ENCODE data around the gene PCK2. TPM values are rescaled to one million over a fixed set of nuclear protein-coding genes. Genes with fewer than 3 reads are reported as not detected.

Gene PCK2
- total and polyA plus RNA-seq, 4 experiments from 2014 or later, result 11.0 to 21.4 (median 16.9) TPM

DNA sequence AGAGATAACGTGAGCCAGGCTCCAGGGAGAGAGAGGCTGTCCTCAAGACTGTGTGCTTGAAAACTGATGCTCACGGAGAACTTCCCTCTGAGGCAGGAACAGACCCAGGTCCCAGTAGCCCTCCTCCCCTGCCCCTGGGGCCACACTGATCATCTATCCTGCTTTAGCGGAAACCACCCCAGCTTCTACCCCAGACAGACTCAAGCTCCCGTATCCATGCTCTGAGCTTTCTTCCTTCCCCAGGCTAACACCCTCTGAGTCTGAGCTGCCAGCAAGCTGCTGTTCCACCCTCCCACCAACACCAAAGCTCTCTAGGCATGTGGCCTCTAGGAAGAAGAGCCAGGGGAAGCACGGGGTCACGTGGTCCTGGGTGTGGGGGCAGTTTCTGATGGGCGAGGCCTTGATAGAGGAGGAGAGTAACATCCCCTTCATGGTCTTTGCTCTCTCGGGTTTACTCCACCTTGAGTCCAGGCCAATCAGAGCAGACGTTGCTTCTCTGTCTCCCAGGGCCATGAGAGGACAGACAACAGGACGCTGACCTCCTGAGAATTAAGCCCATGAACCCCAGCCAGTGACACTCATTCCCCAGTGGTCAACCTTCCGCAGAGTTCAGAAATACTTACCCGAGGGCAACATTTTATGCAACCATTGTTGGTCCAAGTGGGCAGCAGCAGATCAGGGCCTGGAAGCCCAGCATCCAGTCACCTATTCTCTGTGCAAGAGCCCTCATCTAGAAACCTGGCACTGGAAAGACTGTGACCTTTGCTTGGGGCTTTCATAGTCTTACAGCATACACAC lies 1.4 kb downstream of the PCK2 start:
- peaks cover 17% of the 10 kb centered on the region for H3K36me3 ChIP-seq (ENCODE audit: insufficient read depth, low read length)
- Mint-ChIP-seq H3K27me3 (no peaks in the 10 kb centered on the region), H3K9me3 (no peaks in the 10 kb centered on the region), H3K36me3 (peaks cover 12 to 29% of the 10 kb centered on the region in 2 donors), H3K27ac (peak overlapping the region; percentile 81 to 98 (median 94)), H3K4me1 (peaks cover 21 to 45% (median 29%) of the 10 kb centered on the region in 4 donors), H3K4me3 (peak overlapping the region; percentile 91 to 100 (median 98))
- no peaks in the 10 kb centered on the region for H3K27me3 ChIP-seq (ENCODE audit: insufficient read depth, low read length)
- intact Hi-C loops (cut with micrococcal nuclease), result loop anchor here (10.0 kb wide), 1 partner anchor 49 kb away; the partner anchor contains the start of genes EMC9, PSME2 and RNF31
- H3K4me1 ChIP-seq (ENCODE audit: insufficient read depth, low read length), result peaks cover 23% of the 10 kb centered on the region
- H3K27ac ChIP-seq (ENCODE audit: low read depth, low read length), result peak overlapping the region; percentile 84
- peak in 3 of 5 donors; percentile 13 to 19 (median 16) for DNase-seq
- H3K9me3 ChIP-seq (ENCODE audit: control insufficient read depth in 1 of 2, low read length in 2 of 2), result no peaks in the 10 kb centered on the region
- CTCF ChIA-PET (ENCODE audit: partially characterized antibody), result interaction anchor here (0.9 to 12.2 kb wide), 8 partner anchors 10 to 464 kb away, joined by 3 to 475 read pairs (median 20); partner anchors contain the start of genes CARMIL3, DCAF11, IRF9 and NRL
- peak overlapping the region; percentile 82 to 90 for H3K4me3 ChIP-seq (ENCODE audit: low read length in 2 of 2)
- POLR2A ChIA-PET (ENCODE audit: partially characterized antibody), result interaction anchor here (0.8 to 8.8 kb wide), 13 partner anchors 12 to 793 kb away, joined by 3 to 137 read pairs (median 16); partner anchors contain the start of genes CARMIL3, DCAF11, IRF9 and NRL

DNA sequence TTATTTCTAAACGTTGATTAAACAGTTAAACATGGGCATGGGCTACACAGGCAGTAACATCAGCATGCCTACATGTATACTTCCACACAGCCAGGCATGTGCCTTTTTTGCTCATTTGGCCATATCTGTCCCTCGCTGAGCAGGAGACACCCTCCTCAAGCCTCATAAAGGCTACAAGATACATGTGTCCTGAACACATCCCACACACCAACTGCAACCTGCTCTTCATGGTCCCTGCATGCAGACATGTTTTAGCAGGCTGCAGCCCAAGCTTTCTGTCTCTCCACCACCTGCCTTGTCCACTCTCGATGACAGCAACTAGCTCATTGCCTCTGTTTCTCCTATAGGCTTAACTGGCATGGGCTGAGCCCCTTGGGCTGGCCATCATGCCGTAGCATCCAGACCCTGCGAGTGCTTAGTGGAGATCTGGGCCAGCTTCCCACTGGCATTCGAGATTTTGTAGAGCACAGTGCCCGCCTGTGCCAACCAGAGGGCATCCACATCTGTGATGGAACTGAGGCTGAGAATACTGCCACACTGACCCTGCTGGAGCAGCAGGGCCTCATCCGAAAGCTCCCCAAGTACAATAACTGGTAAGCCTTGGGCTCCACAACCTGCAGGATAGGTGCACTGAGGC lies 2.6 kb downstream of the PCK2 start:
- Histone ChIP-seq H3K36me3 (ENCODE audit: insufficient read depth, low read length) (peaks cover 17% of the 10 kb centered on the region), H3K9me3 (ENCODE audit: control insufficient read depth in 1 of 2, low read length in 2 of 2) (no peaks in the 10 kb centered on the region), H3K27ac (ENCODE audit: low read depth, low read length) (no peak overlapping the region), H3K27me3 (ENCODE audit: insufficient read depth, low read length) (no peaks in the 10 kb centered on the region), H3K4me1 (ENCODE audit: insufficient read depth, low read length) (peaks cover 22% of the 10 kb centered on the region), H3K4me3 (ENCODE audit: low read length in 2 of 2) (no peak overlapping the region)
- no peaks in the 10 kb centered on the region for H3K27me3 Mint-ChIP-seq
- CTCF ChIA-PET (ENCODE audit: partially characterized antibody), result interaction anchor here (1.1 to 12.2 kb wide), 5 partner anchors 9 to 237 kb away, joined by 3 to 475 read pairs (median 168); partner anchors contain the start of genes CARMIL3 and IRF9
- POLR2A ChIA-PET (ENCODE audit: partially characterized antibody), result interaction anchor here (0.6 to 8.8 kb wide), 6 partner anchors 11 to 136 kb away, joined by 3 to 137 read pairs (median 42); partner anchors contain the start of genes CHMP4A, DCAF11, EMC9 and GMPR2
- H3K9me3 Mint-ChIP-seq, result no peaks in the 10 kb centered on the region
- DNase-seq, result no peak
- peaks cover 19 to 42% (median 26%) of the 10 kb centered on the region in 4 donors for H3K4me1 Mint-ChIP-seq
- H3K4me3 Mint-ChIP-seq, result peak overlapping the region in 7 of 8 donors; percentile 49 to 74 (median 70)
- peak overlapping the region in 6 of 7 donors; percentile 29 to 84 (median 60) for H3K27ac Mint-ChIP-seq
- intact Hi-C loops (cut with micrococcal nuclease), result loop anchor here (10.0 kb wide), 1 partner anchor 48 kb away; the partner anchor contains the start of genes EMC9, PSME2 and RNF31
- peaks cover 17 to 35% of the 10 kb centered on the region in 2 donors for H3K36me3 Mint-ChIP-seq

DNA sequence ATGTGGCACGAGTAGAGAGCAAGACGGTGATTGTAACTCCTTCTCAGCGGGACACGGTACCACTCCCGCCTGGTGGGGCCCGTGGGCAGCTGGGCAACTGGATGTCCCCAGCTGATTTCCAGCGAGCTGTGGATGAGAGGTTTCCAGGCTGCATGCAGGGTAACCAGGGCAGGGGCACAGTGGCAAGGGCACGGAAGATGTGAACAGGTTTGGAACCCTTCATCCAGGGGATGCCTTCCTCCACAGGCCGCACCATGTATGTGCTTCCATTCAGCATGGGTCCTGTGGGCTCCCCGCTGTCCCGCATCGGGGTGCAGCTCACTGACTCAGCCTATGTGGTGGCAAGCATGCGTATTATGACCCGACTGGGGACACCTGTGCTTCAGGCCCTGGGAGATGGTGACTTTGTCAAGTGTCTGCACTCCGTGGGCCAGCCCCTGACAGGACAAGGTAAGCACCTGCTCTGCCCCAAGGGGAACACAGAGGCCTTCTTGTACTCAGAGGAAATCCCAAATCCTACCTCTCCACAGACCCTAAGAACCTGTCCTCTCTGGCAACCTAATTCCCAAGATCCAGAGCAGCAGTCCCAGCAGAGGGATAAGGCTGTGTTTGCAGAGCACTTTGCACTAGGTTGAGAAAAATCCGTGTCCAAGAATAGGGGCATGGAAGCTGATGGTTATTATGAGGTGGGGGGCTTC lies 4.3 kb downstream of the PCK2 start:
- no peak overlapping the region for H3K27ac ChIP-seq (ENCODE audit: low read depth, low read length)
- no peak overlapping the region for H3K4me3 ChIP-seq (ENCODE audit: low read length in 2 of 2)
- peaks cover 19% of the 10 kb centered on the region for H3K4me1 ChIP-seq (ENCODE audit: insufficient read depth, low read length)
- Mint-ChIP-seq H3K27ac (peak overlapping the region in 2 of 7 donors; percentile 47 to 48), H3K4me3 (no peak overlapping the region), H3K9me3 (no peaks in the 10 kb centered on the region), H3K4me1 (peaks cover 16 to 29% (median 21%) of the 10 kb centered on the region in 4 donors), H3K27me3 (no peaks in the 10 kb centered on the region), H3K36me3 (peaks cover 29 to 44% of the 10 kb centered on the region in 2 donors)
- ChIA-PET POLR2A (ENCODE audit: partially characterized antibody) (interaction anchor here (0.8 kb wide), 1 partner anchor 38 kb away, joined by 3 read pairs; the partner anchor contains the start of gene PSME1), CTCF (ENCODE audit: partially characterized antibody) (interaction anchor here (9.8 to 12.2 kb wide), 3 partner anchors 7 to 40 kb away, joined by 168 to 475 read pairs (median 412); partner anchors contain the start of gene CARMIL3)
- no peaks in the 10 kb centered on the region for H3K9me3 ChIP-seq (ENCODE audit: control insufficient read depth in 1 of 2, low read length in 2 of 2)
- no peak for DNase-seq
- intact Hi-C loops (cut with micrococcal nuclease), result loop anchor here (10.0 kb wide), 1 partner anchor 46 kb away; the partner anchor contains the start of genes EMC9, PSME2 and RNF31
- peaks cover 25% of the 10 kb centered on the region for H3K36me3 ChIP-seq (ENCODE audit: insufficient read depth, low read length)
- H3K27me3 ChIP-seq (ENCODE audit: insufficient read depth, low read length), result no peaks in the 10 kb centered on the region

DNA sequence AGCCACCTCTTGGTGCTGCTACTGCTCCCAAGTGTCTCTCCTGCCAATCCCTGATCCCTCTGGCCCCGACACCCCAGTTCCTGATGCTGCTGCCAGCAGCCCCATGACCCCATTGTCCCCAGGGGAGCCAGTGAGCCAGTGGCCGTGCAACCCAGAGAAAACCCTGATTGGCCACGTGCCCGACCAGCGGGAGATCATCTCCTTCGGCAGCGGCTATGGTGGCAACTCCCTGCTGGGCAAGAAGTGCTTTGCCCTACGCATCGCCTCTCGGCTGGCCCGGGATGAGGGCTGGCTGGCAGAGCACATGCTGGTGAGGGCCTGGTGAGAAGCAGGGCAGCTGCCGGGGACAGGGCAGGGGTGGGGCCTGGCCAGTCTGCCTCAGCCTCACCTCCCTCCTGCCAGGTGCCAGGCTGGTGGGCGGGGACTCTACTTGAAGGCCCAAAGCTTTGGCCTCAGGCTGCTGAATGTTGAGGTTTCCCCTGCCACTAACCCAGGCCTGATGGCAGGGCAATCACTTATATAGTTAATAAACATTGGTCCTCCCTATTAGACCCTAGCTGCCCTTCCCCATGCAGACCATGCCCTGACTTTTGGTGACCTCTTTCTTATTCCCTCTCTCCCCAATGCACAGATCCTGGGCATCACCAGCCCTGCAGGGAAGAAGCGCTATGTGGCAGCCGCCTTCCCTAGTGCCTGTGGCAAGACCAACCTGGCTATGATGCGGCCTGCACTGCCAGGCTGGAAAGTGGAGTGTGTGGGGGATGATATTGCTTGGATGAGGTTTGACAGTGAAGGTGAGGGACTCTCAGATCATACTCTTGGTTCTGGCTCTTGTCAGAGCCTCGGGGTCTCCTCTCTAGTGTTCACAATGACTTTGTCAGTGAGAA lies 5.1 kb downstream of the PCK2 start:
- intact Hi-C loops (cut with micrococcal nuclease), result loop anchor here (10.0 kb wide), 1 partner anchor 46 kb away; the partner anchor contains the start of genes EMC9, PSME2 and RNF31
- Histone ChIP-seq H3K9me3 (ENCODE audit: control insufficient read depth in 1 of 2, low read length in 2 of 2) (no peaks in the 10 kb centered on the region), H3K4me3 (ENCODE audit: low read length in 2 of 2) (no peak overlapping the region), H3K27ac (ENCODE audit: low read depth, low read length) (no peak overlapping the region), H3K27me3 (ENCODE audit: insufficient read depth, low read length) (no peaks in the 10 kb centered on the region), H3K4me1 (ENCODE audit: insufficient read depth, low read length) (peaks cover 14% of the 10 kb centered on the region), H3K36me3 (ENCODE audit: insufficient read depth, low read length) (peaks cover 28% of the 10 kb centered on the region)
- ChIA-PET CTCF (ENCODE audit: partially characterized antibody) (interaction anchor here (11.6 to 12.2 kb wide), 2 partner anchors 6 to 41 kb away, joined by 412 to 475 read pairs; partner anchors contain the start of gene CARMIL3), POLR2A (ENCODE audit: partially characterized antibody) (no interaction called here)
- Mint-ChIP-seq H3K36me3 (peaks cover 37 to 48% of the 10 kb centered on the region in 2 donors), H3K4me3 (no peak overlapping the region), H3K27me3 (no peaks in the 10 kb centered on the region), H3K9me3 (no peaks in the 10 kb centered on the region), H3K27ac (peak overlapping the region in 3 of 7 donors; percentile 6 to 46 (median 22)), H3K4me1 (peaks cover 12 to 24% (median 17%) of the 10 kb centered on the region in 4 donors)
- no peak for DNase-seq

DNA sequence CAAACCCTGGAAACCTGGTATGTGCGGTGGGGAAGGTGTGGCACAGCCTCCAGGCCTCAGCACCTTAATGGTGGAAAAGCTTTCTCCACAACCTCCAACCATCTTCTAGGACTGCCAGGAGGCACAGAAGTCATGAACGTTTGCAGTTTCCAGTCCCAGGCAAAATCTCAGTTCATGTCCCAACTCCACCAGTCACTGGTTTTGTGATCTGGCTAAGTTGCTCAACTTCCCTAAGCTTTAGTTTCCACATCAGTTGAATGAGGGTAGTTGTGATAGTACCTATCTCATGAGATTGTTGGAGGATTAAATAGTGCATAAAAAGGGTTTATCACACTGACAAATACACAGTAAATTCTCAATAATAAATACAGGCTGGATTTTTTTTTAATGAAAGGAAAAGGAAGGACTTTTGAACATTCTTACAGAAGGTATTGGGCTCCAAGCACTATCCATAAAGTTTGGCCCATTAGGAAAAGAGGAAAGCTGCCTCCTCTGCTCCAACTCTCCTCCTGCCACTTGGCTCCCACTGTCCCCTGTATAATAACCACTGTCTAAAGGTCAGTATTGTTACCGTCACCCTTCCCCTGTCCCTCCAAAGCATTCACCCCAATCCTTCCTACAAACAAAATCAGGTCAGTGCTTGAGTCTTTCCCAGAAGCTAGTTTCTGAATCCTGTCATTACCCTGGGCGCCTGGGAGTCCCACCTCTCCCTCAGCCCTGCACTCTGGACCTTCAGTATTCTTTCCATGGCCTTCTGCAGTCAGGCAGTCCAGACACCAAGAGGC lies 6.3 kb downstream of the PCK2 start:
- Histone ChIP-seq H3K27me3 (ENCODE audit: insufficient read depth, low read length) (no peaks in the 10 kb centered on the region), H3K36me3 (ENCODE audit: insufficient read depth, low read length) (peaks cover 28% of the 10 kb centered on the region), H3K27ac (ENCODE audit: low read depth, low read length) (no peak overlapping the region), H3K9me3 (ENCODE audit: control insufficient read depth in 1 of 2, low read length in 2 of 2) (no peaks in the 10 kb centered on the region), H3K4me1 (ENCODE audit: insufficient read depth, low read length) (peaks cover 9% of the 10 kb centered on the region), H3K4me3 (ENCODE audit: low read length in 2 of 2) (no peak overlapping the region)
- no peaks in the 10 kb centered on the region for H3K9me3 Mint-ChIP-seq
- POLR2A ChIA-PET (ENCODE audit: partially characterized antibody), result interaction anchor here (1.8 kb wide), 1 partner anchor 13 kb away, joined by 6 read pairs; the partner anchor contains the start of gene DCAF11
- H3K27ac Mint-ChIP-seq, result peak overlapping the region in 1 of 7 donors; percentile 13
- intact Hi-C loops (cut with micrococcal nuclease), result no loop called here
- CTCF ChIA-PET (ENCODE audit: partially characterized antibody), result interaction anchor here (1.0 to 11.5 kb wide), 3 partner anchors 7 to 63 kb away, joined by 3 to 412 read pairs (median 5); partner anchors contain the start of gene PCK2
- peaks cover 41 to 46% of the 10 kb centered on the region in 2 donors for H3K36me3 Mint-ChIP-seq
- H3K27me3 Mint-ChIP-seq, result no peaks in the 10 kb centered on the region
- DNase-seq, result no peak
- no peak overlapping the region for H3K4me3 Mint-ChIP-seq
- H3K4me1 Mint-ChIP-seq, result peaks cover 9 to 14% (median 11%) of the 10 kb centered on the region in 4 donors

All from CD4-positive, alpha-beta memory T cell (primary cell).